Measurements from ENCODE around the gene TTC9B.

The TTC9B gene

DNA sequence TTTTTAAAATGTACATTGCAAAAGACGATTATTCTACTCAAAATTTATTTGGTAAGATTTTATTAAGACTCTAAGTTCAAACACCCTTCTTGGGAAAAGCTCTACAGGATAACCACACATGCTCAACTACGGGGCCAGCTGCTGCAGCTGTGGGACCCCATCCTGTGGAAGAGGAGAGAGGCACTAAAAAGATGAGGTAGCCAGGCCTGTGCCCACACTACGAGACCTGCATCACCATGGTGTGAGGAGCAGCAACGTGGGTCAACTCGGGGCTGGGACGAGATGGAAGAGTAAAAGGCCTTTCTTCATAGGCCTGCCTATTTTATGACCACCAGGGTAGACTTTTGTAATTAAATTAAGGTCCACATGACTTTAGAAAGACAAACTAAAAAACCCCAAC is 12.9 kb upstream of the TTC9B start:
- Histone ChIP-seq H3K27me3 (ENCODE audit: insufficient read depth, poor library complexity, severe bottlenecking) (peaks cover 16% of the 10 kb centered on the region), H3K27ac (replicated peaks) (no peak overlapping the region), H3K4me3 (replicated peaks; ENCODE audit: insufficient read depth, low read length) (no peak overlapping the region)
- TF ChIP-seq SPI1 (IDR thresholded peaks at IDR 0.05; ENCODE audit: borderline replicate concordance, low read depth) (no peak), GABPA (IDR thresholded peaks at IDR 0.05; ENCODE audit: low read depth) (no peak), REST (IDR thresholded peaks at IDR 0.05; ENCODE audit: insufficient replicate concordance, low read depth) (no peak), CTCF (IDR thresholded peaks at IDR 0.05; ENCODE audit: insufficient read depth, low read length) (no peak), POLR2AphosphoS5 (IDR thresholded peaks at IDR 0.05; ENCODE audit: low read depth) (no peak)
- no peak for DNase-seq (ENCODE audit: low read depth in 1 of 2, low spot score in 1 of 2)

DNA sequence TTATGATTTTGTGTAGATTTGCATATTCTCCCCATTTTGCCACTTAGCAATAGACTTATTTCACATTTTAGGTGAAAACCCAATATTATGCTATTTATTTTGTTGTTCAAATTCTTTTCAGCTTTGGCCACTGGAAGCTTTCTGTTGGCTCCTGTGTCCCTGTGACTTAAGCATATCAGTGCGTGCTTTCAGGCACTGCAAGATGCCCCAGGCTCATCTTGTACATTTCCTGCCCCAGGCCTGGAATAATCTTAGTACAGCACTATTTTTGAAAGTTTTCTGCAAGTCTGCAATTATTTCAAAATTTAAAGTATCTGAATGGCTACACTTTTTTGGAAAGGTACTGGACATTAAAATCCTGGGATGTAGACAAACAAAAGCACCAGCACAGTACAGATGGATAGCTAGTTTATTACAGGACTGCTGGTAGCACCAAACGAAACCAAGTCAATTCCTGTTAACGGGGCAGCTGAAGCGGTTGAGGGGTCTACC is 11.8 kb upstream of the TTC9B start:
- DNase-seq (ENCODE audit: low read depth in 1 of 2, low spot score in 1 of 2): no peak
- peaks cover 27% of the 10 kb centered on the region for H3K27me3 ChIP-seq (ENCODE audit: insufficient read depth, poor library complexity, severe bottlenecking)
- no peak overlapping the region for H3K27ac ChIP-seq (replicated peaks)
- no peak overlapping the region for H3K4me3 ChIP-seq (replicated peaks; ENCODE audit: insufficient read depth, low read length)
- no peak for TF ChIP-seq REST (IDR thresholded peaks at IDR 0.05; ENCODE audit: insufficient replicate concordance, low read depth)
- TF ChIP-seq POLR2AphosphoS5 (IDR thresholded peaks at IDR 0.05; ENCODE audit: low read depth): no peak
- no peak for TF ChIP-seq CTCF (IDR thresholded peaks at IDR 0.05; ENCODE audit: insufficient read depth, low read length)
- no peak for TF ChIP-seq SPI1 (IDR thresholded peaks at IDR 0.05; ENCODE audit: borderline replicate concordance, low read depth)
- TF ChIP-seq GABPA (IDR thresholded peaks at IDR 0.05; ENCODE audit: low read depth): no peak

- Histone ChIP-seq H3K27ac (replicated peaks) (no peak overlapping the region), H3K4me3 (replicated peaks; ENCODE audit: insufficient read depth, low read length) (no peak overlapping the region), H3K27me3 (ENCODE audit: insufficient read depth, poor library complexity, severe bottlenecking) (peaks cover 29% of the 10 kb centered on the region)
- DNase-seq (ENCODE audit: low read depth in 1 of 2, low spot score in 1 of 2): no peak
- TF ChIP-seq CTCF (IDR thresholded peaks at IDR 0.05; ENCODE audit: insufficient read depth, low read length) (no peak), GABPA (IDR thresholded peaks at IDR 0.05; ENCODE audit: low read depth) (no peak), REST (IDR thresholded peaks at IDR 0.05; ENCODE audit: insufficient replicate concordance, low read depth) (no peak), POLR2AphosphoS5 (IDR thresholded peaks at IDR 0.05; ENCODE audit: low read depth) (no peak), SPI1 (IDR thresholded peaks at IDR 0.05; ENCODE audit: borderline replicate concordance, low read depth) (no peak)
Measured at GRCh38 chr19:40229484-40229883, 11.3 kb upstream of the TTC9B start.
